ENCODE measurements around the gene REXO1.

GRCh38 chr19:1863328-1863637 lies 15.0 kb upstream of the REXO1 start, which contains the start of gene KLF16:
- TF ChIP-seq TAF1 (IDR thresholded peaks at IDR 0.05; ENCODE audit: borderline replicate concordance, insufficient read depth, low read length) (no peak), POLR2AphosphoS5 (IDR thresholded peaks at IDR 0.05; ENCODE audit: low read depth, low read length) (no peak), REST (IDR thresholded peaks at IDR 0.05; ENCODE audit: insufficient read depth in 1 of 2, low read depth in 2 of 2, low read length in 2 of 2) (no peak)

Data from PFSK-1 (cell line).